CD4-positive, alpha-beta T cell (primary cell): ENCODE data around the gene PSMC4. TPM values are rescaled to one million over a fixed set of nuclear protein-coding genes. Genes with fewer than 3 reads are reported as not detected.
A peak's percentile ranks its signal among the peaks of the same experiment; 100 is the strongest.

ENCODE experiments used
- ATAC-seq: fragments of 200-7000 bp; cut with Tn5 transposase; one replicate; pipeline ENCODE4 v1.10.0; 2022; ENCODE audit warnings: mild to moderate bottlenecking; ENCODE audit not compliant: poor library complexity
- CTCF ChIA-PET: fragments of 350-600 bp; sonication (Branson Sonifier 250); formaldehyde crosslinking; loops from one replicate; lab custom pipeline; 2021; ENCODE audit warnings: antibody characterized with exemption, inconsistent platforms; lab: Charles Lee
- POLR2A ChIA-PET: fragments of 350-600 bp; sonication (Branson Sonifier 250); formaldehyde crosslinking; loops from one replicate; lab custom pipeline; 2021; ENCODE audit warnings: antibody characterized with exemption, inconsistent platforms; lab: Charles Lee
- DNase-seq, 14 experiments: peaks; one replicate each; pipeline ENCODE4 v3.0.0-alpha.2; 2013 to 2020; ENCODE audit warnings: mixed read lengths in 2 of 14
- H3K27ac ChIP-seq, 2 donors: one replicate each; pipeline versions ENCODE4 v1.5.1 to v1.7.0; 2013; ENCODE audit warnings: low read length in 2 of 2, low read depth in 1 of 2, mild to moderate bottlenecking in 1 of 2
- H3K27me3 ChIP-seq, 2 experiments: 1 replicate in 1 of 2; 2 replicates in 1 of 2; pipeline versions ENCODE4 v1.6.1 to v1.7.0; 2013; ENCODE audit warnings: low read length in 2 of 2, control low read depth in 1 of 2, mild to moderate bottlenecking in 1 of 2, moderate library complexity in 1 of 2; ENCODE audit not compliant: insufficient read depth in 2 of 2, control insufficient read depth in 1 of 2
- H3K36me3 ChIP-seq: one replicate; pipeline ENCODE4 v1.6.1; 2013; ENCODE audit warnings: low read length, control low read depth; ENCODE audit not compliant: insufficient read depth
- H3K4me1 ChIP-seq: one replicate; pipeline ENCODE4 v1.6.1; 2013; ENCODE audit warnings: low read length, control low read depth; ENCODE audit not compliant: insufficient read depth
- H3K4me3 ChIP-seq: one replicate; pipeline ENCODE4 v1.5.1; 2013; ENCODE audit warnings: mild to moderate bottlenecking, low read length, moderate library complexity
- H3K9me3 ChIP-seq, 2 experiments: 1 replicate in 1 of 2; 2 replicates in 1 of 2; pipeline versions ENCODE4 v1.6.1 to v1.7.0; 2013; ENCODE audit warnings: low read length in 2 of 2, mild to moderate bottlenecking in 2 of 2, control low read depth in 1 of 2, moderate library complexity in 1 of 2; ENCODE audit not compliant: control insufficient read depth in 1 of 2, insufficient read depth in 1 of 2
- H3K27ac Mint-ChIP-seq: one replicate; pipeline ENCODE4 v1.8.0; 2020; ENCODE audit warnings: mixed read lengths
- H3K27me3 Mint-ChIP-seq: one replicate; pipeline ENCODE4 v1.8.0; 2021; ENCODE audit warnings: mixed read lengths
- H3K36me3 Mint-ChIP-seq: one replicate; pipeline ENCODE4 v1.8.0; 2021; ENCODE audit warnings: low read depth, mixed read lengths
- H3K4me1 Mint-ChIP-seq: one replicate; pipeline ENCODE4 v1.8.0; 2021; ENCODE audit warnings: low read depth, mixed read lengths
- H3K4me3 Mint-ChIP-seq: one replicate; pipeline ENCODE4 v1.8.0; 2020; ENCODE audit warnings: mild to moderate bottlenecking, mixed read lengths
- H3K9me3 Mint-ChIP-seq: one replicate; pipeline ENCODE4 v1.8.0; 2020; ENCODE audit warnings: mixed read lengths
- CTCF ChIP-seq: fragments of 200-600 bp; IDR thresholded peaks from one replicate; pipeline ENCODE4 v1.8.0; 2022; ENCODE audit warnings: antibody characterized with exemption, mild to moderate bottlenecking
- intact Hi-C, 2 experiments: fragments of 100-400 bp; cut with DNase I in 1 of 2; cut with micrococcal nuclease in 1 of 2; formaldehyde crosslinking; loops; one replicate each; pipeline versions ENCODE4 v1.15.1 to v1.9.0; 2023 to 2025; cut with DNase I, micrococcal nuclease
- total RNA-seq, 174 experiments: library from RNA in 2 of 174; stranded (reverse) in 2 of 174; gene quantifications; one replicate each; pipeline ENCODE4 v1.2.3 and lab custom pipeline; 2021 to 2026

PSMC4 gene
- total RNA-seq, 2 experiments from 2014 or later, result 61.3 to 67.4 TPM

DNA sequence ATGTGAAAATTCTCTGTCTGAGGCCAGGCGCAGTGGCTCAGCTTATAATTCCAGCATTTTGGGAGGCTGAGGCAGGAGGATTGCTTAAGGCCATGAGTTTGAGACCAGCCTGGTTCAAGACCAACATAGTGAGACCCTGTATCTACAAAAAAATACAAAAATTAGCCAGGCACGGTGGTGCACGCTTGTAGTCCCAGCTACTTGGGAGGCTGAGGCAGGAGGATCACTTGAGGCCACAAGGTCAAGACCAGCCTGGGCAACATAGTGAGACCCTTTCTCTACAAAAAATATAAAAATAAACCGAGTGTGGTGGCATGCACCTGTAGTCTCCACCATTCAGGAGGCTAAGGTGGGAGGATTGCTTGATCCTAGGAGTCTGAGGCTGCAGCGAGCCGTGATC lies 34.3 kb upstream of the PSMC4 start:
- ChIA-PET CTCF (interaction anchor here (1.1 to 1.6 kb wide), 2 partner anchors 11 to 34 kb away, joined by 3 to 7 read pairs; no protein-coding TSS in a partner anchor), POLR2A (interaction anchor here (1.0 to 3.1 kb wide), 9 partner anchors 8 to 60 kb away, joined by 3 to 36 read pairs (median 4); partner anchors contain the start of genes PSMC4 and ZNF546)
- Histone ChIP-seq H3K36me3 (no peaks in the 10 kb centered on the region), H3K4me3 (no peak overlapping the region), H3K27ac (peak overlapping the region in 1 of 2 donors; percentile 28), H3K27me3 (no peaks in the 10 kb centered on the region), H3K9me3 (peaks cover 5 to 6% of the 10 kb centered on the region in 2 experiments), H3K4me1 (peaks cover 52% of the 10 kb centered on the region)
- DNase-seq, result no peak
- peaks cover 12% of the 10 kb centered on the region for H3K36me3 Mint-ChIP-seq
- peaks cover 77% of the 10 kb centered on the region for H3K4me1 Mint-ChIP-seq
- intact Hi-C loops, result no loop called here
- no peak overlapping the region for H3K4me3 Mint-ChIP-seq
- no peak for TF ChIP-seq CTCF
- peak overlapping the region; percentile 78 for H3K27ac Mint-ChIP-seq
- no peak for ATAC-seq
- H3K27me3 Mint-ChIP-seq, result no peaks in the 10 kb centered on the region
- H3K9me3 Mint-ChIP-seq, result peaks cover 7% of the 10 kb centered on the region

DNA sequence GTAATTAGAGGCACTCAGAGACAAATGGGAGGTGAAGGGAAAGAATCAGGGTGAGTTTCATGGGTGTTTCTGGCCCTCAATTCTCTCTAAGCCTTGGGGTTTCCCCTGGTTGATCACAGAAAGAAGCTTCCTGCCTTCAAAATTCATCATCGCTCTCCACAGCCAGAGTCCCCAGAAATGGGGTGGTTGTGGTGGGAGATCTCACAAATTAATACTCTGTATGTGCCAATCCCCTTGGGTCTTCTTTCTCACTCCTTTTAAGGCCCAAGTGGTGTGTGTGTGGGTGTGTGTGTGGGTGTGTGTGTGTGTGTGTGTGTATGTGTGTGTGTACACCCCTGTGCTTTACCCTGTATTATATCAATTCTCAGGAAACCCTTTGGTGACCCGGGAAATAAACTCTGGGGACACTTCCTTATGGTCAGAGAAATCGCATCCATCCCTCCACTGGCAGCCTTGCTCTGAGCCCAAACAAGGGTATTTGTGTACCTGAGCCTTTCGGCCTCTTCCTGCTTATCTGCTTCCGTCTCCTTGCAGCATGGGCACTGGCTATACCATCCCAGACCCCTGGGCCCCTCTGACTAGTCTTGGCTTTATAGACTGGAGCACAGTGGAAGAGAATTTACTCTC lies 33.8 kb upstream of the PSMC4 start:
- Mint-ChIP-seq H3K36me3 (peaks cover 18% of the 10 kb centered on the region), H3K4me3 (peak overlapping the region; percentile 26), H3K27ac (peak overlapping the region; percentile 78), H3K27me3 (no peaks in the 10 kb centered on the region), H3K4me1 (peaks cover 79% of the 10 kb centered on the region), H3K9me3 (peaks cover 7% of the 10 kb centered on the region)
- no peaks in the 10 kb centered on the region for H3K27me3 ChIP-seq
- DNase-seq (peak in 7 of 14 experiments; percentile 15 to 77 (median 51)), ATAC-seq (peak; percentile 58)
- H3K27ac ChIP-seq, result peak overlapping the region in 1 of 2 donors; percentile 28
- H3K9me3 ChIP-seq, result peaks cover 5 to 6% of the 10 kb centered on the region in 2 experiments
- no peak for TF ChIP-seq CTCF
- intact Hi-C loops, result no loop called here
- ChIA-PET POLR2A (interaction anchor here (1.0 to 3.1 kb wide), 9 partner anchors 9 to 59 kb away, joined by 3 to 36 read pairs (median 4); partner anchors contain the start of genes PSMC4 and ZNF546), CTCF (interaction anchor here (1.1 to 1.6 kb wide), 2 partner anchors 10 to 33 kb away, joined by 3 to 7 read pairs; no protein-coding TSS in a partner anchor)
- H3K4me1 ChIP-seq, result peaks cover 58% of the 10 kb centered on the region
- no peaks in the 10 kb centered on the region for H3K36me3 ChIP-seq
- H3K4me3 ChIP-seq, result no peak overlapping the region

GRCh38 chr19:39937787-39938186 lies 33.2 kb upstream of the PSMC4 start:
- Mint-ChIP-seq H3K27ac (peak overlapping the region; percentile 78), H3K27me3 (no peaks in the 10 kb centered on the region), H3K36me3 (peaks cover 18% of the 10 kb centered on the region), H3K9me3 (peaks cover 7% of the 10 kb centered on the region), H3K4me3 (no peak overlapping the region), H3K4me1 (peaks cover 84% of the 10 kb centered on the region)
- DNase-seq, result no peak
- no peak for ATAC-seq
- Histone ChIP-seq H3K9me3 (peaks cover 5 to 6% of the 10 kb centered on the region in 2 experiments), H3K4me3 (no peak overlapping the region), H3K36me3 (no peaks in the 10 kb centered on the region), H3K4me1 (peaks cover 64% of the 10 kb centered on the region), H3K27ac (no peak overlapping the region), H3K27me3 (no peaks in the 10 kb centered on the region)
- ChIA-PET CTCF (interaction anchor here (1.0 to 1.1 kb wide), 2 partner anchors 10 to 33 kb away, joined by 3 to 6 read pairs; partner anchors contain the start of gene PSMC4), POLR2A (interaction anchor here (1.3 to 3.1 kb wide), 3 partner anchors 14 to 33 kb away, joined by 4 to 36 read pairs (median 16); partner anchors contain the start of gene PSMC4)
- TF ChIP-seq CTCF, result no peak
- intact Hi-C loops, result no loop called here
